22Rv1 (cell line): ENCODE results near the gene JAKMIP1.

ENCODE experiments used
- CTCF ChIP-seq: fragments of 450-650 bp; IDR thresholded peaks from 2 replicates; pipeline ENCODE4 v1.5.1; 2017; ENCODE audit warnings: mild to moderate bottlenecking
- ZFX ChIP-seq: fragments of 450-650 bp; IDR thresholded peaks from 2 replicates; pipeline ENCODE4 v1.6.1; 2017; ENCODE audit warnings: antibody characterized with exemption, borderline replicate concordance

- no peak for TF ChIP-seq CTCF
- no peak for TF ChIP-seq ZFX
Measured at GRCh38 chr4:6155996-6156750, 44.2 kb downstream of the JAKMIP1 start.
